Measurements from ENCODE around the gene FOXR1.

GRCh38 chr11:118928101-118928869 is 43.3 kb upstream of the FOXR1 start:
- TF ChIP-seq EZH2phosphoT487 (IDR thresholded peaks at IDR 0.05; ENCODE audit: low read length) (no peak), CTCF (IDR thresholded peaks at IDR 0.05; ENCODE audit: low read length) (peak; percentile 93), EZH2 (optimal IDR thresholded peaks at IDR 0.05; ENCODE audit: low read depth, low read length) (no peak)
